NCI-H1105 treated with DMSO at 0.1 percent for 48 hours (cell line): ENCODE results near the gene BAD.

Experiments
- DNase-seq: peaks from one replicate; lab custom pipeline; 2025; lab: John Stamatoyannopoulos, UW

BAD gene

GRCh38 chr11:64229090-64229743 lies 55.2 kb downstream of the BAD start:
- no peak for DNase-seq

GRCh38 chr11:64227405-64227956 lies 57.0 kb downstream of the BAD start:
- no peak for DNase-seq

GRCh38 chr11:64226507-64227051 lies 57.9 kb downstream of the BAD start:
- peak; percentile 81 for DNase-seq

- DNase-seq, result peak; percentile 81
These were observed 58.6 kb downstream of the BAD start, which contains the start of the genes NUDT22 and TRPT1 for GRCh38 chr11:64225608-64226506. Gene NUDT22, plus strand, starts transcription at chr11:64226274. Its CDS starts 379 bp downstream, at chr11:64226653. Gene TRPT1, minus strand, starts transcription at chr11:64226186. Its CDS starts 326 bp downstream, at chr11:64225860.

DNA sequence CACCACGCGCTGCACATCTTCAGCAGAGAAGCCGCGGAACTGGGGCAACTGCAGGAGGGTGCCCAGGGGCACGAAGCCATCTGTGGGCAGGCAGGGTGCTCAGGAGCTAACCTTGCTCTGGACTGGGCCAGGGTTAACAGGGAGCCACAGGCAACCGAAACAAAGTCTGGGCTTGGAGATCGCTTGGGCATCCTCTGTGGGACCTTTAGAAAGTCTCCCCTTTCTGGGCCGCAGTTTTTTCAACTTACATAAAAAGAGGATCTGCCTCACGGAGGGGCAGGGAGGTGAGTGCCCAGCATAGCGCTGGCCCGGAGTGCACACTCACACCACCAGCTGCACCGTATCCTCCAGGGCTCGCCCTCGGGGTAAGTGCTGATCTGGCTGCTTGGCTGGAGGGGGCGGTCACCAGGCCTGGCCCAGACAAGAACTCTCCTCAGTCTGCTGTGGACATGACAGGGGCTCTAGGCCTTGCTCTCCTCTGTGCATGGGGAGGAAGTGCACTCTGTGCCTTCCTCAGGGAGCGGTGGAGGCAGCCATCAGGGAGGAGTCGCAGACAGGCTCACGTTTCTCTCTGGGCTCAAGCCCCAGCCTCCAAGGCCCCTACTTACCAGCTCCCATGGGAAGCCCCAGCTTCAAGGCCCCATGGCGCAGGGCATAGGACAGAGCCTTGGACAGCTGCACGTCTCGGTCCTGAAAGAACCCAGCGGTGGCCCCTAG lies 59.4 kb downstream of the BAD start:
- no peak for DNase-seq

DNA sequence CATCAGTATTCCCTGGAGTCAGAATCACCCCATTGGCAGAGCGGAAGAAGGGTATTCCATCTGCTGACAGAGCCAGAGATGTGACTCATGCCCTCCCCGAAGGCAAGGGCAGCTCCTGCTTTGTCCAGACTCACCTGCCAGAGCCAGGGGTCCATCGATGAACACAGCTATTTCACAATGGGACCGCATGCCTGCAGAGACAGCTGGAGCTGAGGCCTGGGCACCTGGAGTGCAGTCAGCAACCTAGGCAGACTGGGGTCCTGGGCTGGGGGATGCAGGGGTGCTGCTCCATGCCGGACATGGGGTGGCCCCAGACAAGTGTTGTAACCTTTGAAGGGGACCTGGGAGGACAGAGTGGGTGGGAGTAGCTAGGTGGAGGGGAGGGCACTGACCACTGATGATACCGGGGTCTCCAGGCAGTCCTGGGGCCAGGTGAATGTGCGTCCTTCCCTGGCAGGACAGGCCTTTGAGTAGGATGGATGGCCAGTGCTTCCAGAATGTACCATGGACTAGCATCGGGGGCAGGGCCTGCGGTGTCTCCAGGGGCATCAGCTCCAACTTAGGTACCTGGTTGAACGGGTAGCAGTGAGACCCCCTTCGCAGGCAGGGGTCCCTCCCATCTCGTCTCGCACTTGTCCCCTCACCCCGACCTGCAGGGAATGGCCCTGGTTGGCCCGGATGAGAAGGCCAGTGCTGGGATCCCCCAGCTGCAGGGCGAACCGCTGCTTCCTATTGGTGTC lies 60.1 kb downstream of the BAD start:
- no peak for DNase-seq

DNA sequence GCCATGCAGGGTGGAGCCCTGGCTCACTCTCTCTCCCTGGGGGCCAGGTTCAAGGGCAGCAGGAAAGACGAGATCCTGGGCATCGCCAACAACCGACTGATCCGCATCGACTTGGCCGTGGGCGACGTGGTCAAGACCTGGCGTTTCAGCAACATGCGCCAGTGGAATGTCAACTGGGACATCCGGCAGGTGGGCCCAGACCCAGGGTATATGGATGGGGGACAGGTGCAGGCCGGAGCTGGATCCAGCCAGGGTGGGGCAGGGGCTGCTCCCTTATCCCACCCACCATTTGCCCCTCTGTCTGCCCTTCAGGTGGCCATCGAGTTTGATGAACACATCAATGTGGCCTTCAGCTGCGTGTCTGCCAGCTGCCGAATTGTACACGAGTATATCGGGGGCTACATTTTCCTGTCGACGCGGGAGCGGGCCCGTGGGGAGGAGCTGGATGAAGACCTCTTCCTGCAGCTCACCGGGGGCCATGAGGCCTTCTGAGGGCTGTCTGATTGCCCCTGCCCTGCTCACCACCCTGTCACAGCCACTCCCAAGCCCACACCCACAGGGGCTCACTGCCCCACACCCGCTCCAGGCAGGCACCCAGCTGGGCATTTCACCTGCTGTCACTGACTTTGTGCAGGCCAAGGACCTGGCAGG lies 61.3 kb downstream of the BAD start:
- no peak for DNase-seq

DNA sequence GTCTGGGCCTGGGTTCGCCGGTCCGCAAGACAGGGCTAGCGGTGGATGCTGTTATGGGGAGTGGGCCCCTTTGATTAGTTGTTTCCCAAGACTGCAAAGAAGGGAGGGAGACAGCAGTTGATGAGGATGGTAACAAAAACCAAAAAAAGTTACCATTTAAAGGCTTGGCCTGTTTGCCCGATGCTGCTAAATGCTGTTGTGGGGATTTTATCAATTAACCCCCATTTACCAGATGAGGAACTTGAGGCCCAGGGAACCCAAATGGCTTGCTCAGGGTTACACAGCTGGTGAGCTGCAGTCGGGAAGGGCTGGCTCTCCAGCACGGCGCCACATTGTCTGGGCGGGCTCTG lies 61.8 kb downstream of the BAD start:
- DNase-seq, result no peak

- DNase-seq, result no peak
These were observed 63.7 kb downstream of the BAD start for GRCh38 chr11:64220798-64221197.

DNA sequence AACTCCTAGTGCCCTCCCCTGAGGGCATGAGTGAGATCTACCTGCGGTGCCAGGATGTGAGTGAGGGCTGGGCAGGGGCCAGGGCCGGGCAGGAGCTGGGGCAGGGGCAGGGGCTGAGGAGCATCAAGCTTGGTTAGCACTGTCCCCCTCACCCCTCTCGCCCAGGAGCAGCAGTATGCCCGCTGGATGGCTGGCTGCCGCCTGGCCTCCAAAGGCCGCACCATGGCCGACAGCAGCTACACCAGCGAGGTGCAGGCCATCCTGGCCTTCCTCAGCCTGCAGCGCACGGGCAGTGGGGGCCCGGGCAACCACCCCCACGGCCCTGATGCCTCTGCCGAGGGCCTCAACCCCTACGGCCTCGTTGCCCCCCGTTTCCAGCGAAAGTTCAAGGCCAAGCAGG lies 64.2 kb downstream of the BAD start:
- no peak for DNase-seq
